ENCODE measurements around the gene HS3ST4.

HS3ST4 gene

GRCh38 chr16:25689137-25689836, 2.5 kb upstream of the HS3ST4 start:
- Histone ChIP-seq H3K79me2 (no peaks in the 10 kb centered on the region), H3K36me3 (ENCODE audit: control insufficient read depth, insufficient read depth, low read length) (no peaks in the 10 kb centered on the region), H3K27me3 (ENCODE audit: control insufficient read depth, insufficient read depth, low read length) (no peaks in the 10 kb centered on the region), H3K4me2 (ENCODE audit: low read length) (no peak overlapping the region), H2AFZ (no peak overlapping the region), H3K27ac (no peak overlapping the region), H3K4me1 (no peaks in the 10 kb centered on the region), H3K9me3 (ENCODE audit: control insufficient read depth, low read length) (no peaks in the 10 kb centered on the region), H3K9ac (no peak overlapping the region), H3K4me3 (ENCODE audit: low read depth, low read length) (no peak overlapping the region)
- TF ChIP-seq CTCF (IDR thresholded peaks at IDR 0.05), result no peak

GRCh38 chr16:25690552-25691143, 1.1 kb upstream of the HS3ST4 start:
- no peak overlapping the region for H3K4me3 ChIP-seq (ENCODE audit: low read depth, low read length)
- H3K79me2 ChIP-seq, result no peaks in the 10 kb centered on the region
- no peaks in the 10 kb centered on the region for H3K36me3 ChIP-seq (ENCODE audit: control insufficient read depth, insufficient read depth, low read length)
- peak overlapping the region; percentile 34 for H3K27ac ChIP-seq
- peaks cover 5% of the 10 kb centered on the region for H3K4me1 ChIP-seq
- no peak overlapping the region for H3K4me2 ChIP-seq (ENCODE audit: low read length)
- H3K9me3 ChIP-seq (ENCODE audit: control insufficient read depth, low read length), result no peaks in the 10 kb centered on the region
- H3K27me3 ChIP-seq (ENCODE audit: control insufficient read depth, insufficient read depth, low read length), result no peaks in the 10 kb centered on the region
- H2AFZ ChIP-seq, result peak overlapping the region; percentile 61
- no peak for TF ChIP-seq CTCF (IDR thresholded peaks at IDR 0.05)
- H3K9ac ChIP-seq, result no peak overlapping the region

GRCh38 chr16:25692351-25692741, 587 bp downstream of the HS3ST4 start:
- Histone ChIP-seq H3K9ac (no peak overlapping the region), H3K27ac (no peak overlapping the region), H3K27me3 (ENCODE audit: control insufficient read depth, insufficient read depth, low read length) (no peaks in the 10 kb centered on the region), H3K36me3 (ENCODE audit: control insufficient read depth, insufficient read depth, low read length) (no peaks in the 10 kb centered on the region), H3K4me1 (peaks cover 10% of the 10 kb centered on the region), H3K4me3 (ENCODE audit: low read depth, low read length) (no peak overlapping the region), H3K4me2 (ENCODE audit: low read length) (no peak overlapping the region), H2AFZ (no peak overlapping the region), H3K79me2 (peaks cover 5% of the 10 kb centered on the region), H3K9me3 (ENCODE audit: control insufficient read depth, low read length) (no peaks in the 10 kb centered on the region)
- no peak for TF ChIP-seq CTCF (IDR thresholded peaks at IDR 0.05)

- no peak overlapping the region for H3K9ac ChIP-seq
Measured at GRCh38 chr16:25692742-25693508, 1.2 kb downstream of the HS3ST4 start.

More at GRCh38 chr16:25692742-25693508, 1.2 kb downstream of the HS3ST4 start:
- TF ChIP-seq CTCF (IDR thresholded peaks at IDR 0.05), result no peak
- no peaks in the 10 kb centered on the region for H3K9me3 ChIP-seq (ENCODE audit: control insufficient read depth, low read length)
- no peaks in the 10 kb centered on the region for H3K36me3 ChIP-seq (ENCODE audit: control insufficient read depth, insufficient read depth, low read length)
- H3K79me2 ChIP-seq, result peaks cover 11% of the 10 kb centered on the region
- H3K27me3 ChIP-seq (ENCODE audit: control insufficient read depth, insufficient read depth, low read length), result no peaks in the 10 kb centered on the region
- H3K4me1 ChIP-seq, result peaks cover 10% of the 10 kb centered on the region
- peak overlapping the region; percentile 74 for H2AFZ ChIP-seq
- H3K4me2 ChIP-seq (ENCODE audit: low read length), result peak overlapping the region; percentile 45
- H3K27ac ChIP-seq, result peak overlapping the region; percentile 17
- no peak overlapping the region for H3K4me3 ChIP-seq (ENCODE audit: low read depth, low read length)
